CD14-positive monocyte (primary cell): ENCODE results near the gene IL26. TPM values are rescaled to one million over a fixed set of nuclear protein-coding genes. Genes with fewer than 3 reads are reported as not detected.

Source experiments
- DNase-seq, 3 donors: peaks; one replicate each; pipeline ENCODE4 v3.0.0-alpha.2; 2011 to 2022
- H2AFZ ChIP-seq: 2 replicates; pipeline ENCODE4 v1.6.0; 2012; ENCODE audit warnings: mild to moderate bottlenecking, low read depth, low read length, inconsistent platforms; ENCODE audit not compliant: insufficient read depth, poor library complexity, severe bottlenecking
- H3K27ac ChIP-seq, 2 donors: 1 replicate in 1 of 2; 2 replicates in 1 of 2; pipeline ENCODE4 v1.5.1; 2012 to 2013; ENCODE audit warnings: low read length in 2 of 2, control low read depth in 1 of 2, inconsistent platforms in 1 of 2, low read depth in 1 of 2, mild to moderate bottlenecking in 1 of 2
- H3K27me3 ChIP-seq, 2 donors: one replicate each; pipeline versions ENCODE4 v1.6.0 to v1.6.1; 2011 to 2013; ENCODE audit warnings: low read length in 2 of 2; ENCODE audit not compliant: control insufficient read depth in 2 of 2, insufficient read depth in 2 of 2
- H3K36me3 ChIP-seq, 2 donors: replicated peaks in 1 of 2; 1 replicate in 1 of 2; 2 replicates in 1 of 2; pipeline versions ENCODE4 v1.5.1 to v1.6.1; 2012 to 2013; ENCODE audit warnings: low read length in 2 of 2, control low read depth in 1 of 2, inconsistent platforms in 1 of 2, mild to moderate bottlenecking in 1 of 2; ENCODE audit not compliant: insufficient read depth in 2 of 2, control insufficient read depth in 1 of 2
- H3K4me1 ChIP-seq, 2 donors: 1 replicate in 1 of 2; 2 replicates in 1 of 2; pipeline versions ENCODE4 v1.5.1 to v1.6.1; 2012 to 2013; ENCODE audit warnings: low read length in 2 of 2, control low read depth in 1 of 2, inconsistent platforms in 1 of 2, mild to moderate bottlenecking in 1 of 2, moderate library complexity in 1 of 2; ENCODE audit not compliant: insufficient read depth in 2 of 2, control insufficient read depth in 1 of 2
- H3K4me2 ChIP-seq: replicated peaks from 2 replicates; pipeline ENCODE3; 2012; ENCODE audit warnings: low read length, moderate library complexity, mild to moderate bottlenecking; ENCODE audit not compliant: poor library complexity, severe bottlenecking; ENCODE audit errors: extremely low read depth
- H3K4me3 ChIP-seq, 3 experiments: fragments of 200-600 bp in 1 of 3; sonication (generic) in 1 of 3; replicated peaks in 1 of 3; 1 replicate in 2 of 3; 2 replicates in 1 of 3; pipeline ENCODE4 v1.5.1; 2011 to 2013; ENCODE audit warnings: low read length in 3 of 3, mild to moderate bottlenecking in 3 of 3, control low read depth in 2 of 3, low read depth in 2 of 3, inconsistent platforms in 1 of 3, moderate library complexity in 1 of 3
- H3K79me2 ChIP-seq: 2 replicates; pipeline ENCODE4 v1.6.0; 2012; ENCODE audit warnings: mild to moderate bottlenecking, control low read depth, inconsistent platforms, low read length, moderate library complexity; ENCODE audit not compliant: insufficient read depth
- H3K9ac ChIP-seq: 2 replicates; pipeline ENCODE4 v1.6.0; 2017; ENCODE audit warnings: low read length, mild to moderate bottlenecking; ENCODE audit not compliant: insufficient read depth, poor library complexity, severe bottlenecking
- H3K9me3 ChIP-seq, 2 donors: replicated peaks in 1 of 2; 1 replicate in 1 of 2; 2 replicates in 1 of 2; pipeline versions ENCODE4 v1.5.1 to v1.6.1; 2012 to 2013; ENCODE audit warnings: low read length in 2 of 2, control low read depth in 1 of 2; ENCODE audit not compliant: control insufficient read depth in 1 of 2, insufficient read depth in 1 of 2
- H4K20me1 ChIP-seq: 2 replicates; pipeline ENCODE4 v1.6.0; 2012; ENCODE audit warnings: mild to moderate bottlenecking, low read length, control low read depth, moderate library complexity; ENCODE audit not compliant: insufficient read depth
- H3K27ac Mint-ChIP-seq, 7 donors: one replicate each; pipeline ENCODE4 v1.8.0; 2020; ENCODE audit warnings: mild to moderate bottlenecking in 7 of 7, mixed read lengths in 7 of 7, moderate library complexity in 6 of 7, inconsistent platforms in 2 of 7
- H3K27me3 Mint-ChIP-seq, 3 donors: one replicate each; pipeline ENCODE4 v1.8.0; 2021 to 2022; ENCODE audit warnings: low read depth in 3 of 3, mild to moderate bottlenecking in 3 of 3, mixed read lengths in 3 of 3, moderate library complexity in 3 of 3, inconsistent platforms in 1 of 3
- H3K36me3 Mint-ChIP-seq, 2 donors: one replicate each; pipeline ENCODE4 v1.8.0; 2020; ENCODE audit warnings: mixed read lengths in 2 of 2, inconsistent platforms in 1 of 2, mild to moderate bottlenecking in 1 of 2
- H3K4me1 Mint-ChIP-seq: one replicate; pipeline ENCODE4 v1.8.0; 2020; ENCODE audit warnings: mild to moderate bottlenecking, mixed read lengths
- H3K4me3 Mint-ChIP-seq, 2 donors: one replicate each; pipeline ENCODE4 v1.8.0; 2020; ENCODE audit warnings: mild to moderate bottlenecking in 2 of 2, mixed read lengths in 2 of 2, moderate library complexity in 1 of 2
- H3K9me3 Mint-ChIP-seq, 7 donors: one replicate each; pipeline ENCODE4 v1.8.0; 2020 to 2022; ENCODE audit warnings: mixed read lengths in 7 of 7, mild to moderate bottlenecking in 6 of 7, moderate library complexity in 6 of 7, inconsistent platforms in 2 of 7
- CTCF ChIP-seq: fragments of 200-600 bp; IDR thresholded peaks from one replicate; pipeline ENCODE4 v1.8.0; 2022; ENCODE audit warnings: antibody characterized with exemption, mild to moderate bottlenecking
- WGBS: methylation state at CpG from one replicate; pipeline ENCODE4 v1.1.5; 2013; ENCODE audit warnings: missing lambda C conversion rate; ENCODE audit not compliant: insufficient coverage; 5-methylcytosine and 5-hydroxymethylcytosine counted together
- intact Hi-C, 2 donors: fragments of 100-400 bp; cut with micrococcal nuclease; formaldehyde crosslinking; loops; one replicate each; pipeline versions ENCODE4 v1.15.0 to v1.15.1; 2023
- polyA plus RNA-seq, 3 donors: library from polyadenylated mRNA; depleted of rRNA in 1 of 3; unstranded in 2 of 3; stranded (reverse) in 1 of 3; fragments of 300-500 nt in 2 of 3; fragments of >200 nt in 1 of 3; fragmentation: Illumina TruSeq in 2 of 3; gene quantifications; 1 replicate in 2 of 3; 2 replicates in 1 of 3; pipeline ENCODE4 v1.2.3, GENCODE V29; 2012 to 2021

IL26 gene
- polyA plus RNA-seq, 3 donors = not detected

- H2AFZ ChIP-seq = no peak within 1 kb of the TSS
- H3K9me3 Mint-ChIP-seq = no peaks in the 10 kb centered on the region
- H3K9ac ChIP-seq = no peak within 1 kb of the TSS
- no peaks in the 10 kb centered on the region for H3K9me3 ChIP-seq
- 86% methylated on average over 1 of the region's 5 CpGs for WGBS
- no peaks in the 10 kb centered on the region for H3K79me2 ChIP-seq
- H4K20me1 ChIP-seq = no peaks in the 10 kb centered on the region
- H3K36me3 Mint-ChIP-seq = no peaks in the 10 kb centered on the region
- no peaks in the 10 kb centered on the region for H3K4me1 ChIP-seq
- no peak within 1 kb of the TSS for H3K27ac Mint-ChIP-seq
- no peaks in the 10 kb centered on the region for H3K4me1 Mint-ChIP-seq
- H3K27me3 Mint-ChIP-seq = peaks cover 0 to 2% (median 2%) of the 10 kb centered on the region in 3 donors
- no peaks in the 10 kb centered on the region for H3K36me3 ChIP-seq
- intact Hi-C loops = no loop called here
- H3K4me2 ChIP-seq = no peak within 1 kb of the TSS
- H3K4me3 ChIP-seq = no peak within 1 kb of the TSS
- peak within 1 kb of the TSS in 1 of 2 donors; percentile 1 for H3K4me3 Mint-ChIP-seq
- TF ChIP-seq CTCF = no peak
- no peak for DNase-seq
- no peak within 1 kb of the TSS for H3K27ac ChIP-seq
- no peaks in the 10 kb centered on the region for H3K27me3 ChIP-seq
Measured at GRCh38 chr12:68159681-68160304, 65.8 kb downstream of the IL26 start, which contains the start of gene IFNG. TSS of gene IFNG (minus strand) at chr12:68159740. CDS start at chr12:68159615, 125 bp downstream.

- Mint-ChIP-seq H3K4me3 (no peak overlapping the region), H3K27me3 (peaks cover 0 to 2% (median 2%) of the 10 kb centered on the region in 3 donors), H3K36me3 (no peaks in the 10 kb centered on the region), H3K9me3 (no peaks in the 10 kb centered on the region), H3K27ac (no peak overlapping the region), H3K4me1 (no peaks in the 10 kb centered on the region)
- no peak for DNase-seq
- no peaks in the 10 kb centered on the region for H4K20me1 ChIP-seq
- H3K4me2 ChIP-seq = no peak overlapping the region
- H3K4me1 ChIP-seq = no peaks in the 10 kb centered on the region
- H3K27me3 ChIP-seq = no peaks in the 10 kb centered on the region
- no peaks in the 10 kb centered on the region for H3K36me3 ChIP-seq
- H3K79me2 ChIP-seq = no peaks in the 10 kb centered on the region
- H3K27ac ChIP-seq = no peak overlapping the region
- no CpG with 5 or more reads among the region's 2 CpGs for WGBS
- TF ChIP-seq CTCF = peak; percentile 18
- intact Hi-C loops = no loop called here
- no peak overlapping the region for H3K4me3 ChIP-seq
- H3K9ac ChIP-seq = no peak overlapping the region
- H2AFZ ChIP-seq = no peak overlapping the region
- H3K9me3 ChIP-seq = no peaks in the 10 kb centered on the region
Measured at GRCh38 chr12:68158432-68158831, 67.2 kb downstream of the IL26 start.
